Measurements from ENCODE around the gene VAMP1.
"Not testable (repeated sequence)": the region's sequence is repeated elsewhere in the genome, so short reads cannot be mapped to it uniquely, and the experiment has no call there.

The VAMP1 gene

DNA sequence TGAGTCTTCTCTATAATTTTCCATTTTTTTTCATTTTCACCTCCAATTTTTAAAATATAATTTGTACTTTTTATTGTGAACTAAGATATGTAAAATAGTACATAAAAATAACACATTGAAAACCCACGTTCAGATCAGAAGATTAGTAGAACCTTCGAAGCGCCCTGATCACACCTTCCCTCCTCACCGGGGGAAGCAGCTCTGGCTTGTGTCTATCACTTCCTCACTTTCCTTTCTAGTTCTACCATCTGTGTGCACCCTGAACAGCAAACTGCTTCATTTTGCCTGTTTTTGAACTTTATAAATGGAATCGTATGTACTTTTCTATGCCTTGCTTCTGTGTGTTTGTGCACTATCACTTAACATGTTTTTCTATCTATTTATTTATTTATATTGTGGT, 37.5 kb downstream of the VAMP1 start:
- H3K4me3 ChIP-seq (ENCODE audit: low read length), result no peak overlapping the region
- no peak for DNase-seq (ENCODE audit: low read depth, low spot score)

GRCh38 chr12:6430124-6430989, 40.1 kb downstream of the VAMP1 start:
- H3K4me3 ChIP-seq (ENCODE audit: low read length), result no peak overlapping the region
- DNase-seq (ENCODE audit: low read depth, low spot score), result no peak

- no peak for DNase-seq (ENCODE audit: low read depth, low spot score)
- no peak overlapping the region for H3K4me3 ChIP-seq (ENCODE audit: low read length)
Observed at GRCh38 chr12:6428326-6428725, 42.2 kb downstream of the VAMP1 start.

- not testable (repeated sequence) for H3K4me3 ChIP-seq (ENCODE audit: low read length); DNase-seq (ENCODE audit: low read depth, low spot score)
Observed at GRCh38 chr12:6427796-6428195, 42.7 kb downstream of the VAMP1 start.

DNA sequence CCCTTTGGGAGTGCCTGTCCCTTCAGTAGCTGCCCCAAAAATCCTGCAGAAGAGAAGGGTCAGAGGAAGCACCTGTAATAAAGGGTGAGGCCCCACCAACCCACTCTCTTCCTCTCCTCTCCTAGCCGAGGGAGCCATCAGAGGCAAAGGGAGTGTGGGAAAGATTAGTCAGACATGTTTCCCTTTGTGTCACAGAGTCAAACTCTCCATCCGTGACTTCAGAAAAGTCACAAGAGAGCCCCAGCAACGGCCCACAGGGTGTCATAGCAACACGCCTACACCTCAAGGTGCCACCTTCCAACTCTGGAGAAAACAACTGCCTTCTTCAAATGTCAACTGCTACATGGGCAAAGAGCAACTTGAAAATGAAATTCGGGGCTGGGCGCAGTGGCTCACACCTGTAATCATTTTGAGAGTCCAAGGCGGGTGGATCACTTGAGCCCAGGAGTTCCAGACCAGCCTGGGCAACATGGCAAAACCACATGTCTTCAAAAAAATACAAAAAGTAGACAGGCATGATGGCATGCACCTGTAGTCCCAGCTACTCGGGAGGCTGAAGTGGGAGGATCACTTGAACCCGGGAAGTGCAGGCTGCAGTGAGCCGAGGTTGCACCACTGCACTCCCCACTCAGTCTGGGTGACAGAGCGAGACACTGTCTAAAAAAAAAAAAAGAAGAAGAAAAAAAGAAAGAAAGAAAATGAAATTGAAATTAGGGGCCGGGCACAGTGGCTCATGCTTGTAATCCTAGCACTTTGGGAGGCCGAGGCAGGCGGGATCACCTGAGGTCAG, 43.4 kb downstream of the VAMP1 start:
- peak; percentile 58 for DNase-seq (ENCODE audit: low read depth, low spot score)

GRCh38 chr12:6425590-6426531, 44.6 kb downstream of the VAMP1 start:
- no peak overlapping the region for H3K4me3 ChIP-seq (ENCODE audit: low read length)
- DNase-seq (ENCODE audit: low read depth, low spot score), result no peak

More for the DNA sequence above, 43.4 kb downstream of the VAMP1 start:
- H3K4me3 ChIP-seq (ENCODE audit: low read length), result no peak overlapping the region

DNA sequence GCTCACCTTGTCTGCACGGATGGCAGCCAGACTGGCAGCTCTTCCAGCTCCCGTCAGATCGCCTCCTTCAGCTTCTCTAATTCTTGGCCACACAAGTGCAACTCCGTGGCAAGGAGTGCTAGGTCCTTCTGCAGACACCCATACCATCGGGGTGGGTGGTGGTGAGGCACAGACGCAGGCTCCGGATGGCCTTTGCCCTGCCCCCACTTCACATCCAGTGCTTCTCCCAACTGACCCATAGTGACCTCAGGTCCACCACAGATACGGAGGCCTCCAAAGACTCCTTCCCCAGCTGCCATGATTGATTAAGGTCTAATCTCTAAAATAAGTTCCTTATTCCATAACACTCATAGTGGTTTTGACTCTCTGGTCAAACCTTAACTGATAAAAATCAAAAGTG, 45.6 kb downstream of the VAMP1 start:
- H3K4me3 ChIP-seq (ENCODE audit: low read length), result no peak overlapping the region
- no peak for DNase-seq (ENCODE audit: low read depth, low spot score)

DNA sequence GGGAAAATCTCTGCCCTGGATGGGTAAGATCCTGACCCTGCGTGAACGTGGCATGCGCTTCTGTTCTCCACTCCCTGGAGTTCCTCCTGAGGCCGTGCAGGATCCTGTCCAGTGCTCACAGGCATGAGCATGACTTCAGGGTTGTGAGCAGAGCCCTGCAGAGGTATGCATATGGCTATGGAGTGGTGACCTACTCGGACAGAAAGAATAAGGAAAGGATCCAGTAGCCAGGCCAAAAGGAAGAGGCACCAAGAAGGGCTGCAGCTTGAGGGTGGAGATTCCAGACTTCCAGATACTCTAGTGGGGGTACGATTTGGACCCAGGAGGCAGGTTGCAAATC, 46.5 kb downstream of the VAMP1 start:
- no peak for DNase-seq (ENCODE audit: low read depth, low spot score)
- H3K4me3 ChIP-seq (ENCODE audit: low read length), result no peak overlapping the region

- DNase-seq (ENCODE audit: low read depth, low spot score), result peak; percentile 91
- H3K4me3 ChIP-seq (ENCODE audit: low read length), result no peak overlapping the region
Observed at GRCh38 chr12:6423267-6424007, 47.0 kb downstream of the VAMP1 start.

GRCh38 chr12:6420364-6420763, 50.1 kb downstream of the VAMP1 start:
- H3K4me3 ChIP-seq (ENCODE audit: low read length), result no peak overlapping the region
- DNase-seq (ENCODE audit: low read depth, low spot score), result no peak

DNA sequence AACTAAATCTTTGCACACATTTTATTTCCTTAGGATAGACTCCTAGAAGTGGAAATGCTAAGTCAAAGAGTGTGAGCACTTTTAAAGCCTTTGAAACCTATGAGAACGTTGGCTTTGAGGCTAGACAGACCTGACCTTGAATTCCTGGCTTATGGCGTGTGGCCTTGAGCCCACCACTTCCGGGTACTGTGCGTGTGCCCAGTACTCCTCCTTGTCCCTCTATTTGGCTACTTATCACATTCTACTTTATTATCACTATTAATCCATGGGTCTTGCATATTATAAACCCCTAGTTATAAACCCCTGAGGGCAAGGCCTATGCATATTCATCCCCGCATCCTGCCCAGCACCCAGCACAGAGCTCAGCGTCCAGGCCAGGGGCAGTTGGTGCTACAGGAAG, 51.7 kb downstream of the VAMP1 start:
- no peak for DNase-seq (ENCODE audit: low read depth, low spot score)

GRCh38 chr12:6416596-6416995, 53.9 kb downstream of the VAMP1 start:
- DNase-seq (ENCODE audit: low read depth, low spot score), result no peak
- no peak overlapping the region for H3K4me3 ChIP-seq (ENCODE audit: low read length)

More for the DNA sequence above, 51.7 kb downstream of the VAMP1 start:
- no peak overlapping the region for H3K4me3 ChIP-seq (ENCODE audit: low read length)

Measured in Jurkat, Clone E6-1 (cell line).